PC-9 (cell line): ENCODE measurements around the gene ACP1. TPM values are rescaled to one million over a fixed set of nuclear protein-coding genes. Genes with fewer than 3 reads are reported as not detected.

Experiments
- BruUV-seq: library from RNA; stranded (reverse); fragments of 400-500 nt; replicated peaks from 2 replicates; lab custom pipeline; 2021; lab: Mats Ljungman, UMichigan
- CTCF ChIA-PET: fragments of 300-600 bp; sonication (Branson Sonifier 250); formaldehyde crosslinking; loops from one replicate; lab custom pipeline; 2022; ENCODE audit warnings: antibody characterized with exemption; lab: Charles Lee
- POLR2A ChIA-PET: fragments of 300-600 bp; sonication (Branson Sonifier 250); formaldehyde crosslinking; loops from one replicate; lab custom pipeline; 2022; ENCODE audit warnings: antibody characterized with exemption; ENCODE audit not compliant: unreplicated experiment; lab: Charles Lee
- DNase-seq, 2 experiments: peaks; one replicate each; pipeline versions ENCODE4 v3.0.0 to v3.0.0-alpha.2; 2015 to 2022; ENCODE audit warnings: mixed read lengths in 1 of 2
- H2AFZ ChIP-seq: fragments of 200-600 bp; sonication (generic); 2 replicates; pipeline ENCODE4 v1.8.1; 2017; ENCODE audit warnings: antibody characterized with exemption
- H3F3A ChIP-seq: fragments of 200-600 bp; sonication (generic); 2 replicates; pipeline ENCODE4 v1.8.1; 2017; ENCODE audit warnings: antibody characterized with exemption, mild to moderate bottlenecking, low read depth; ENCODE audit not compliant: insufficient read depth
- H3K27ac ChIP-seq: fragments of 200-600 bp; sonication (generic); 2 replicates; pipeline ENCODE4 v1.6.1; 2016; ENCODE audit warnings: mixed run types
- H3K27me3 ChIP-seq: fragments of 200-600 bp; sonication (generic); 2 replicates; pipeline ENCODE4 v1.6.1; 2016; ENCODE audit warnings: low read depth, mixed run types; ENCODE audit not compliant: insufficient read depth
- H3K36me3 ChIP-seq: fragments of 200-600 bp; sonication (generic); 2 replicates; pipeline ENCODE4 v1.6.1; 2016; ENCODE audit warnings: low read depth, mixed run types
- H3K4me1 ChIP-seq: fragments of 200-600 bp; sonication (generic); replicated peaks from 2 replicates; pipeline ENCODE4 v1.6.1; 2016; ENCODE audit warnings: mixed run types; ENCODE audit not compliant: insufficient read depth
- H3K4me2 ChIP-seq: fragments of 200-600 bp; sonication (generic); 2 replicates; pipeline ENCODE4 v1.6.1; 2017; ENCODE audit warnings: mixed run types
- H3K4me3 ChIP-seq: fragments of 200-600 bp; sonication (generic); 2 replicates; pipeline ENCODE4 v1.6.1; 2016; ENCODE audit warnings: mixed run types
- H3K79me2 ChIP-seq: fragments of 200-600 bp; sonication (generic); 2 replicates; pipeline ENCODE4 v1.6.1; 2017; ENCODE audit warnings: low read depth, mixed run types
- H3K9me2 ChIP-seq: fragments of 200-600 bp; sonication (generic); 2 replicates; pipeline ENCODE4 v1.8.1; 2017; ENCODE audit warnings: mild to moderate bottlenecking; ENCODE audit not compliant: insufficient read depth
- H3K9me3 ChIP-seq: fragments of 200-600 bp; sonication (generic); 2 replicates; pipeline ENCODE4 v1.8.1; 2016; ENCODE audit warnings: low read depth; ENCODE audit not compliant: insufficient read depth
- H4K20me1 ChIP-seq: fragments of 200-600 bp; sonication (generic); 2 replicates; pipeline ENCODE4 v1.8.1; 2017; ENCODE audit not compliant: insufficient read depth
- EZH2 ChIP-seq: fragments of 200-600 bp; sonication (generic); IDR thresholded peaks from 2 replicates; pipeline ENCODE4 v1.8.0; 2017; ENCODE audit warnings: antibody characterized with exemption, low read depth
- intact Hi-C: fragments of 100-400 bp; cut with micrococcal nuclease; formaldehyde crosslinking; loops from one replicate; pipeline ENCODE4 v1.10.0; 2022; ENCODE audit not compliant: unreplicated experiment
- total RNA-seq: library from RNA; stranded (reverse); gene quantifications from 2 replicates; pipeline ENCODE4 v1.2.3, GENCODE V29; 2021
- TF ChIP-seq, protein P1 (sequence below): fragments of 200-600 bp; sonication (generic); conservative IDR thresholded peaks from 2 replicates; pipeline ENCODE4 v1.6.1; 2017; ENCODE audit warnings: mixed run types, antibody characterized with exemption, mild to moderate bottlenecking, moderate library complexity

Gene ACP1
- total RNA-seq, 1 experiment from 2014 or later: 115 TPM

- ChIA-PET CTCF (no interaction called here), POLR2A (no interaction called here)
- BruUV-seq: no TSS peak
- Histone ChIP-seq H3K27me3 (no peaks in the 10 kb centered on the region), H3K4me3 (no peak overlapping the region), H3K4me1 (no peaks in the 10 kb centered on the region), H3K9me3 (no peaks in the 10 kb centered on the region), H3K9me2 (no peaks in the 10 kb centered on the region), H3F3A (peaks cover 20% of the 10 kb centered on the region; the same call in 1 of the 2 replicates), H3K27ac (no peak overlapping the region), H3K79me2 (no peaks in the 10 kb centered on the region), H3K36me3 (peaks cover 10% of the 10 kb centered on the region), H4K20me1 (peaks cover under 1% of the 10 kb centered on the region; the same call in 1 of the 2 replicates), H3K4me2 (no peak overlapping the region), H2AFZ (no peak overlapping the region)
- DNase-seq: no peak
- intact Hi-C loops: no loop called here
- TF ChIP-seq EZH2: no peak
- TF ChIP-seq, protein P1, sequence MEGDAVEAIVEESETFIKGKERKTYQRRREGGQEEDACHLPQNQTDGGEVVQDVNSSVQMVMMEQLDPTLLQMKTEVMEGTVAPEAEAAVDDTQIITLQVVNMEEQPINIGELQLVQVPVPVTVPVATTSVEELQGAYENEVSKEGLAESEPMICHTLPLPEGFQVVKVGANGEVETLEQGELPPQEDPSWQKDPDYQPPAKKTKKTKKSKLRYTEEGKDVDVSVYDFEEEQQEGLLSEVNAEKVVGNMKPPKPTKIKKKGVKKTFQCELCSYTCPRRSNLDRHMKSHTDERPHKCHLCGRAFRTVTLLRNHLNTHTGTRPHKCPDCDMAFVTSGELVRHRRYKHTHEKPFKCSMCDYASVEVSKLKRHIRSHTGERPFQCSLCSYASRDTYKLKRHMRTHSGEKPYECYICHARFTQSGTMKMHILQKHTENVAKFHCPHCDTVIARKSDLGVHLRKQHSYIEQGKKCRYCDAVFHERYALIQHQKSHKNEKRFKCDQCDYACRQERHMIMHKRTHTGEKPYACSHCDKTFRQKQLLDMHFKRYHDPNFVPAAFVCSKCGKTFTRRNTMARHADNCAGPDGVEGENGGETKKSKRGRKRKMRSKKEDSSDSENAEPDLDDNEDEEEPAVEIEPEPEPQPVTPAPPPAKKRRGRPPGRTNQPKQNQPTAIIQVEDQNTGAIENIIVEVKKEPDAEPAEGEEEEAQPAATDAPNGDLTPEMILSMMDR: no peak
These were observed 20.2 kb downstream of the ACP1 start for GRCh38 chr2:284896-285492.

- Histone ChIP-seq H3K9me3 (no peaks in the 10 kb centered on the region), H3K27ac (no peak overlapping the region), H3K27me3 (no peaks in the 10 kb centered on the region), H3F3A (peaks cover 20% of the 10 kb centered on the region; the same call in 1 of the 2 replicates), H3K36me3 (0 out of 2 replicates have a peak, but pooled peaks cover 8% of the 10 kb centered on the region), H3K4me1 (no peaks in the 10 kb centered on the region), H4K20me1 (no peaks in the 10 kb centered on the region; the same call in 1 of the 2 replicates), H2AFZ (no peak overlapping the region), H3K4me3 (no peak overlapping the region), H3K9me2 (no peaks in the 10 kb centered on the region), H3K4me2 (no peak overlapping the region), H3K79me2 (no peaks in the 10 kb centered on the region)
- TF ChIP-seq, protein P1: no peak
- no peak for TF ChIP-seq EZH2
- DNase-seq: no peak
- POLR2A ChIA-PET: no interaction called here
- intact Hi-C loops: no loop called here
- CTCF ChIA-PET: no interaction called here
- BruUV-seq: TSS peak; percentile 11
These were observed 20.8 kb downstream of the ACP1 start for GRCh38 chr2:285531-285930.

GRCh38 chr2:286035-286434, 21.3 kb downstream of the ACP1 start:
- H3K79me2 ChIP-seq: no peaks in the 10 kb centered on the region
- no peaks in the 10 kb centered on the region for H3K9me3 ChIP-seq
- peaks cover 20% of the 10 kb centered on the region; the same call in 1 of the 2 replicates for H3F3A ChIP-seq
- intact Hi-C loops: no loop called here
- TF ChIP-seq, protein P1: no peak
- no peak for TF ChIP-seq EZH2
- no peaks in the 10 kb centered on the region for H3K27me3 ChIP-seq
- H3K4me3 ChIP-seq: no peak overlapping the region
- no peaks in the 10 kb centered on the region for H4K20me1 ChIP-seq
- POLR2A ChIA-PET: interaction anchor here (0.6 kb wide), 1 partner anchor 22 kb away, joined by 3 read pairs; no protein-coding TSS in a partner anchor
- no peaks in the 10 kb centered on the region for H3K9me2 ChIP-seq
- H2AFZ ChIP-seq: no peak overlapping the region
- no TSS peak for BruUV-seq
- DNase-seq: no peak
- H3K4me1 ChIP-seq: no peaks in the 10 kb centered on the region
- H3K4me2 ChIP-seq: no peak overlapping the region
- no peak overlapping the region for H3K27ac ChIP-seq
- CTCF ChIA-PET: interaction anchor here (0.6 kb wide), 1 partner anchor 417 kb away, joined by 5 read pairs; no protein-coding TSS in a partner anchor
- 0 out of 2 replicates have a peak, but pooled peaks cover 8% of the 10 kb centered on the region for H3K36me3 ChIP-seq
